ENCODE data around the gene SLC27A2. TPM values are rescaled to one million over a fixed set of nuclear protein-coding genes. Genes with fewer than 3 reads are reported as not detected.
"Not testable (repeated sequence)": the region's sequence is repeated elsewhere in the genome, so short reads cannot be mapped to it uniquely, and the experiment has no call there.

SLC27A2 gene
- 1 to 10 TPM in 4 of 8 experiments, under 1 TPM in 2, not detected in 2; 0.20 to 3.6 (median 1.6) TPM for total RNA-seq

DNA sequence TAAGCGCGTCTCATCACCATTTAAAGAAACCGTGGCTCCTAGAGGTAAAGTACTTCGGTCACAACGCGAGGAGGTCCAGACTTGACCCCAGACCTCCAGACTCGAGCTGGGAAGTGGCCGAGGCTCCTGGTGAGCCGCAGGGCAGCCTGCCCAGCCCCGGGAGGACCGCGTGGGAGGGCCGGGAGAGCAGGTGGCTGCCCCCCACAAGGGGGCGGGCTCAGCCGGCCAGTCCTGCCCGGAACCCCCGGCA, at the start of gene SLC27A2:
Gene SLC27A2 (plus strand): TSS at position 228 of the 250 bp plus-strand sequence. CDS start 232 bp downstream, outside the sequence.
- 0 to 20% (median 5%) methylated on average over 1 to 8 of the region's 17 CpGs; no CpG with 5 or more reads in 7 of the 10 experiments for WGBS, 10 experiments
- Histone ChIP-seq H3K4me1 (replicated peaks in 1 of 2) (peaks cover 0 to 8% of the 10 kb centered on the region in 2 donors), H3K4me3 (peak within 1 kb of the TSS; percentile 41 to 51 (median 49)), H3K27ac (no peak within 1 kb of the TSS)
- peak; percentile 73 to 91 (median 87) for ATAC-seq (replicated peaks in 6 of 8)
- in situ Hi-C loops (cut with MboI; ENCODE audit: low pct_unique_long_range_greater_than_20kb in 2 of 9, low sequenced_read_pairs in 9 of 9, unreplicated experiment in 9 of 9), result no loop called here

DNA sequence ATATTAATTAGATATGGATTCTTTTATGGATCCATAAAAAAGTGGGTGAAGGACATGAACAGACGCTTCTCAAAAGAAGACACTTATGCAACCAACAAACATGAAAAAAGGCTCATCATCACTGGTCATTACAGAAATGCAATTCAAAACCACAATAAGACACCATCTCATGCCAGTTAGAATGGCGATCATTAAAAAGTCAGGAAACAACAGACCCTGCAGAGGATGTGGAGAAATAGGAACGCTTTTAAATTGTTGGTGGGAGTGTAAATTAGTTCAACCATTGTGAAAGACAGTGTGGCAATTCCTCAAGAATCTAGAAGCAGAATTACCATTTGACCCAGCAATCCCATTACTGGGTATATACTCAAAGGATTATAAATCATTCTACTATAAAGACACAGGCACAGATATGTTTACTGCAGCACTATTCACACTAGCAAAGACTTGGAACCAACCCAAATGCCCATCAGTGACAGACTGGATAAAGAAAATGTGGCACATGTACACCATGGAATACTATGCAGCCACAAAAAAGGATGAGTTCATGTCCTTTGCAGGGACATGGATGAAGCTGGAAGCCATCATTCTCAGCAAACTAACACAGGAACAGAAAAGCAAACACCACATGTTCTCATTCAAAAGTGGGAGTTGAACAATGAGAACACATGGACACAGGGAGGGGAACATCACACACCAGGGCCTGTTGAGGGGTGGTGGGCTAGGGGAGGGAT, 49.6 kb upstream of the SLC27A2 start:
- not testable (repeated sequence) for H3K4me1 ChIP-seq (replicated peaks in 1 of 2); H3K27ac ChIP-seq; H3K4me3 ChIP-seq; ATAC-seq (replicated peaks in 6 of 8)
- in situ Hi-C loops (cut with MboI; ENCODE audit: low pct_unique_long_range_greater_than_20kb in 2 of 9, low sequenced_read_pairs in 9 of 9, unreplicated experiment in 9 of 9), result loop anchor here in 5 of 9 experiments (25.0 kb wide), 3 partner anchors 895 to 1770 kb away; no protein-coding TSS in a partner anchor
- WGBS, 10 experiments, result 45 to 100% (median 86%) methylated on average over 1 to 3 of the region's 3 CpGs; no CpG with 5 or more reads in 1 of the 10 experiments

DNA sequence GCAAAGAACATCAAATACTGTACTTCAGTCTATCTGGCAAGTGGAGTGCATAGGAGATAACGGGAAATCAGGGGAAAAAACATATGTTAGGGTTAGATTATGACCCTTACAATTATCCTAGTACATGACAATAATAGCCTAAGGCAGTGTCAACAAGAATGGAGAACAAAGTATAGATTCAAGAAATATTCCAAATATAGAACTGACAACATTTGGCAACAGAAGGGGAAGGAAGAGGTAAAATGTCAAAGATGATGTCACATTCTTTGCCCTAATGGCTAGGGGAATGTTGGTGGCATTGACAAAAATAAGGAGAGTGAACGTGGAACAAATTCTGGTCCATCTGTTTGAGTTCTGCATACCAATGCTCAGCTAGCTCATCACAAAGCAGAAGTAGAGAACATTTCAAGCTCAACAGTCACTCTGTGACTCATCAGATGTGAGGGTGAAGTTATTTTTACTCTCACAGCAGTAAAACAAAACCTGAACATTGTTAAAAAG, 47.4 kb upstream of the SLC27A2 start:
- peak in 2 of 8 experiments; percentile 36 to 43 for ATAC-seq (replicated peaks in 6 of 8)
- in situ Hi-C loops (cut with MboI; ENCODE audit: low pct_unique_long_range_greater_than_20kb in 2 of 9, low sequenced_read_pairs in 9 of 9, unreplicated experiment in 9 of 9), result loop anchor here in 5 of 9 experiments (25.0 kb wide), 3 partner anchors 897 to 1772 kb away; no protein-coding TSS in a partner anchor
- peaks cover 7 to 9% of the 10 kb centered on the region in 2 donors for H3K4me1 ChIP-seq (replicated peaks in 1 of 2)
- 0 to 83% (median 43%) methylated on average over 1 to 2 of the region's 2 CpGs; no CpG with 5 or more reads in 1 of the 10 experiments for WGBS, 10 experiments
- no peak overlapping the region for H3K27ac ChIP-seq
- no peak overlapping the region for H3K4me3 ChIP-seq

DNA sequence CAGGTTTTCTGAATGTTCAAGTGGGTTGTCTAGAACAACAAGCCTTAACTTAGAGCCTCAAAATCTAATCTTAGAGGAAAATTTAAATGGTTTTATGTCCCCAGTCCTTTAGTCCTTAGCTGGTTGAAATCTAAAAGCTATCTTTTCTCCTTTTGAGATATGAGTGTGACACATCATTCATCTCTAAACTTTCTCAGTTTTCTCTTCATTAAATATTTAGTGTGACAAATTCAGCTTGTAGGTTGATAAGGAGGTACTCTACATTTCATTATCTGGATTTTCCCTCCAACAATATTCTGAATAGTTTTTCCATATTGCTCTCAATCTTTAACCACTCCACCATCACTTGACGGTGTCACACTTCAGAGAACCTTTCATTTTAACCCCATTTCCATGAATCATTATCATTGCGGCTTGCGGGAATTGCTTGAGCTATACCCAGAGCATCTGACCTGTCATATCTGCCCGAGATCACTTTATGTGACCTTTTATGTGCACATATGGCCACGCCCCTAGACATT, 46.9 kb upstream of the SLC27A2 start:
- WGBS, 10 experiments, result 24 to 100% (median 74%) methylated on average over 1 to 5 of the region's 5 CpGs
- no peak overlapping the region for H3K27ac ChIP-seq
- in situ Hi-C loops (cut with MboI; ENCODE audit: low pct_unique_long_range_greater_than_20kb in 2 of 9, low sequenced_read_pairs in 9 of 9, unreplicated experiment in 9 of 9), result loop anchor here in 5 of 9 experiments (25.0 kb wide), 3 partner anchors 898 to 1773 kb away; no protein-coding TSS in a partner anchor
- peaks cover 7 to 9% of the 10 kb centered on the region in 2 donors for H3K4me1 ChIP-seq (replicated peaks in 1 of 2)
- H3K4me3 ChIP-seq, result no peak overlapping the region
- peak in 1 of 8 experiments; percentile 2 for ATAC-seq (replicated peaks in 6 of 8)

DNA sequence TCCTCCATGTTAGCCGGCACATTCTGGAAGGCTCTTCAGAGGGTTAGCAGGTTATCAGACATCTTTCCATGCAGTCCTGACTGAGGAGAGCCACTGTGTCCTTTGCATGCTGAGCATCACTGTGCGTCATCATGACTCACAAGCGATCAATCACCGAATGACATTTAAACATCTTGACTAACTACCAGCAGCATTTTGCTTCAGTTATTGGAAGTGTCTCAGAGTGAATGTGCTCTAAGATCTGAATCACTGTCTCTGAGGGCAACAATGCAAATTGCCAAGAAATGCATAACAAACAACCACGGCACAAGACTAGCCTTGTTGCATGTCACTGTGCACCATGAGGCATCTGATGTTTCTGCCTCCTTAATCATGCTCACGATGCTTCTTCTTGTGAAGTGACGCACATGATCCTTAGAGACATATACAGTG, 44.6 kb upstream of the SLC27A2 start:
- in situ Hi-C loops (cut with MboI; ENCODE audit: low pct_unique_long_range_greater_than_20kb in 2 of 9, low sequenced_read_pairs in 9 of 9, unreplicated experiment in 9 of 9), result loop anchor here in 5 of 9 experiments (25.0 kb wide), 3 partner anchors 900 to 1775 kb away; no protein-coding TSS in a partner anchor
- Histone ChIP-seq H3K27ac (peak overlapping the region in 1 of 2 donors; percentile 29), H3K4me3 (no peak overlapping the region), H3K4me1 (replicated peaks in 1 of 2) (peaks cover 7 to 9% of the 10 kb centered on the region in 2 donors)
- WGBS, 10 experiments, result 0 to 84% (median 48%) methylated on average over 1 to 6 of the region's 7 CpGs; no CpG with 5 or more reads in 1 of the 10 experiments
- peak; percentile 89 to 96 (median 96) for ATAC-seq (replicated peaks in 6 of 8)

DNA sequence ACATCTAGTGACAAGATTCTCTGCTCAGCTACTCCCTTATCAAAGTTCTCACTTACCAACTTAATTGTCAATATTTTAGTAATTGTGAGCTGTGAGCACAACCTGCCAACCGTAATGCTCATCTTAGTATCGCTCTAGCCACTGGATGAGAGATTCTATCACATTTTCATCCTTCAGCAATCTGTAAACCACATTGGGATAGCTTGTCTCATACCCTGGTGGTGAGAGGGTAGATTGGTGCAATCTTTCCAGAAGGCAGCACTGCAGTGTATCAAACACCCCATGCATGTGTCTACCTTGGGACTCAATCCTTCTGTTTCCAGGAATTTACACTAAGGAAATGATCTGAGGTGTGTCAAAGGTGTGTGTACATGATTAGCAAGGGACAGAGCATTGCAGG, 44.1 kb upstream of the SLC27A2 start:
- H3K27ac ChIP-seq, result no peak overlapping the region
- WGBS, 10 experiments, result 100% methylated on average over 1 of the region's 2 CpGs; no CpG with 5 or more reads in 8 of the 10 experiments
- ATAC-seq (replicated peaks in 6 of 8), result no peak
- H3K4me3 ChIP-seq, result no peak overlapping the region
- peaks cover 7 to 9% of the 10 kb centered on the region in 2 donors for H3K4me1 ChIP-seq (replicated peaks in 1 of 2)
- in situ Hi-C loops (cut with MboI; ENCODE audit: low pct_unique_long_range_greater_than_20kb in 2 of 9, low sequenced_read_pairs in 9 of 9, unreplicated experiment in 9 of 9), result loop anchor here in 5 of 9 experiments (25.0 kb wide), 3 partner anchors 901 to 1776 kb away; no protein-coding TSS in a partner anchor

DNA sequence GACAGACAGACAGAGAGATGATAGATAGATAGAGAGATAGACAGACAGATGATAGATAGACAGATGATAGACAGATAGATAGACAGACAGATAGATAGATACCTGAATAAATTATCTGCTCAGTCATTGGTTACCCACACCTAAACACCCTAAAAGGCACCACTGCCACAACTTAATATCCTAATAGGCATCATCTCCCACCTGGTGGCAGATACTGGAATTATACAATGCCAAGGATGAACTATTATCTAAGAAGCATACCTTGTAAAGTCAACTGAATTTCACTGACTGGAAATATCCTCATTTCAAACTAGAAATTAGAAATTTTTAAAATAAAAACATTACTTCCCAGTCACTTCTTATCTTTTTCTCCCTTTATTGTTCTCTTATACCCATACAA, 43.6 kb upstream of the SLC27A2 start:
- H3K27ac ChIP-seq, result no peak overlapping the region
- H3K4me1 ChIP-seq (replicated peaks in 1 of 2), result peaks cover 7 to 9% of the 10 kb centered on the region in 2 donors
- no peak for ATAC-seq (replicated peaks in 6 of 8)
- H3K4me3 ChIP-seq, result no peak overlapping the region
- in situ Hi-C loops (cut with MboI; ENCODE audit: low pct_unique_long_range_greater_than_20kb in 2 of 9, low sequenced_read_pairs in 9 of 9, unreplicated experiment in 9 of 9), result loop anchor here in 5 of 9 experiments (25.0 kb wide), 3 partner anchors 901 to 1776 kb away; no protein-coding TSS in a partner anchor

DNA sequence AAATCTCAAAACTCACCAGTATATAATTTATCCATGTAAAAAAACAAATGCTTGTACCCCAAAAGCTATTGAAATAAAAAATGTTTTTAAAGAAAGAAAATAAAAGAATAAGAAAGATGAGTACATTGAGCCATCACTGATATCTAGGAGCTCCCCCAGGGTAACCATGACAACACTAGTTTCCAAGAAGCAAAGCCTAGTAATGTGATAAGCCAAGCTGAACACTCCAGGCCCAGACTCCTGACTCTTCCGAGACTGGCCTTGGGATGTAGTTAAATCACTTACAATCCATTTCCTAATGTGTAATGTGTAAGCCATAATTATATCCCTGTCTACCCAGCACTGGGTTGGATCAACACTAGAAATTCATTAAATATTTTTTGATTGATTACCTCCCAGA, 41.9 kb upstream of the SLC27A2 start:
- Histone ChIP-seq H3K4me3 (no peak overlapping the region), H3K27ac (no peak overlapping the region), H3K4me1 (replicated peaks in 1 of 2) (peaks cover 7 to 9% of the 10 kb centered on the region in 2 donors)
- in situ Hi-C loops (cut with MboI; ENCODE audit: low pct_unique_long_range_greater_than_20kb in 2 of 9, low sequenced_read_pairs in 9 of 9, unreplicated experiment in 9 of 9), result loop anchor here in 6 of 9 experiments (10.0 to 25.0 kb wide), 4 partner anchors 265 to 1778 kb away; no protein-coding TSS in a partner anchor
- 0 to 60% (median 0%) methylated on average over 1 of the region's 1 CpG; no CpG with 5 or more reads in 3 of the 10 experiments for WGBS, 10 experiments
- ATAC-seq (replicated peaks in 6 of 8), result peak in 1 of 8 experiments; percentile 7

DNA sequence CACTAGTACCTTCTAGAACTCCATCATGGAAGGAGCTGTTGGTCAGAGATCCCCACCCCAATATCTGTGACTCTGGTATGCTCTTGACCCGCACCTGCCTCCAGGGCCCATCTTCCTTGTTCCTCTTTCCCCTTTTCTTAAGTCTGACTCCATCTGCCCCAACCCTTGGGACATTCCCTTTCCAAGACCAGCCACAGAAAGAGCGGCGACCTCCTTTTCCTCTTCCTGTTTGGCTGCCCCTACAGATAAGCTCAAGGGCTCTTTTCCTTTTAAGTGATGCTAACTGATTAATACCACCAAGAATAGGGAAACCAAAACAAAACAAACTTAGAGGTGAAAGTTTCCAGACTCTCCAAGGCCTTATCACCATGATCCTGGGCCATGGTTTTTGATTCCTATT, 41.0 kb upstream of the SLC27A2 start:
- no peak overlapping the region for H3K27ac ChIP-seq
- 88 to 100% (median 90%) methylated on average over 1 to 2 of the region's 3 CpGs; no CpG with 5 or more reads in 5 of the 10 experiments for WGBS, 10 experiments
- in situ Hi-C loops (cut with MboI; ENCODE audit: low pct_unique_long_range_greater_than_20kb in 2 of 9, low sequenced_read_pairs in 9 of 9, unreplicated experiment in 9 of 9), result loop anchor here in 6 of 9 experiments (10.0 to 25.0 kb wide), 4 partner anchors 266 to 1779 kb away; no protein-coding TSS in a partner anchor

DNA sequence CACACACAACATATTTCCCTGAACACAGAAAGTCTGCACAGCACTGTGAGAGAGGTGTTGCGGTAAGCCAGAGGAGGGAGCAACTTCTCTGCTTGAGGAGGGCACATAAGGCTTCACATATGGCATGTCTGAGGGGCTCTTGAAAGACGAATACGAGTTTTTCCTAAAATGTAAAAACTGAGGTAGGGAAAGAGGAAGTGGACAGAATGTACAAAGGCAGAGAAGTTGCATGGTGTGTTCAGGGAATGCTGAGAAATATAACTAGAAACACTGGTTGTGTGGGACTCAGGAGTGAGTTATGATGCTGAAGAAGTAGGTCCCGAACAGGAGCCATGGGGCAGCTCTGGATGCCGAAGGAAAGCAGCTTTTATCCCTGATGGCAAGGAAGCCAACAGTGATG, 40.1 kb upstream of the SLC27A2 start:
- no peak overlapping the region for H3K4me3 ChIP-seq
- in situ Hi-C loops (cut with MboI; ENCODE audit: low pct_unique_long_range_greater_than_20kb in 2 of 9, low sequenced_read_pairs in 9 of 9, unreplicated experiment in 9 of 9), result loop anchor here in 6 of 9 experiments (10.0 to 25.0 kb wide), 4 partner anchors 267 to 1780 kb away; no protein-coding TSS in a partner anchor
- ATAC-seq (replicated peaks in 6 of 8), result no peak
- no peak overlapping the region for H3K27ac ChIP-seq
- H3K4me1 ChIP-seq (replicated peaks in 1 of 2), result peaks cover 7 to 9% of the 10 kb centered on the region in 2 donors
- 60 to 100% (median 74%) methylated on average over 1 to 4 of the region's 5 CpGs; no CpG with 5 or more reads in 1 of the 10 experiments for WGBS, 10 experiments

More for the DNA sequence above, 41.0 kb upstream of the SLC27A2 start:
- ATAC-seq (replicated peaks in 6 of 8), result no peak
- H3K4me1 ChIP-seq (replicated peaks in 1 of 2), result peaks cover 7 to 9% of the 10 kb centered on the region in 2 donors
- no peak overlapping the region for H3K4me3 ChIP-seq

DNA sequence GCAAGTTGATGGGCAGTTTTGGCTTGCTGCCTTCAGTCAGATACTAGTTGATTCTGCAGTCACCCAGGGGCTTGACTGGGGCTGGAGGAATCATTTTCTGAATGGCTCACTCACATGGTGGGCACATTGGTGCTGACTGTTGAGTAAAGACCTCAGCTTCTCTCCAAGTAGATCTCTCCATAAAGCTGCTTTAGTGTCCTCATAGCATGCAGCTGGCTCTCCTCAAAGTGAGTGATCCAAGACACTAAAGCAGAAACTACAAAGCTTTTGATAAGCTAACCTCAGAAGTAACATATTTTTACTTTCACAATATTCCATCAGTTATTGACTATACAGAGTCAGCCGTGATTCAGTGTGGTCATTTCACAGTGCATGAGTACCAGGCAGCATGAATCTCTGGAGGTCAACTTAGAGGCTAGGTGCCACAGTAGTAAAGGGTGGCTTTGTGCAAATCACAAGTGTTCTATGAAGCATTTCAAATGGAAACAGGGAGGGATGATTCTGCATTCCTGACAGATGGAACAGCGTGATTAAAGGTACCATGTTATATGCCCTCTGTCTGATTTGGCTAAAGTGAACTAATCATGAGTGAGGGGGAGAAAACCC, 38.6 kb upstream of the SLC27A2 start:
- in situ Hi-C loops (cut with MboI; ENCODE audit: low pct_unique_long_range_greater_than_20kb in 2 of 9, low sequenced_read_pairs in 9 of 9, unreplicated experiment in 9 of 9), result loop anchor here in 6 of 9 experiments (10.0 to 25.0 kb wide), 4 partner anchors 269 to 1781 kb away; no protein-coding TSS in a partner anchor
- no peak for ATAC-seq (replicated peaks in 6 of 8)
- no peaks in the 10 kb centered on the region for H3K4me1 ChIP-seq (replicated peaks in 1 of 2)
- WGBS, 10 experiments, result 70 to 100% (median 94%) methylated on average over 1 to 2 of the region's 2 CpGs; no CpG with 5 or more reads in 4 of the 10 experiments
- no peak overlapping the region for H3K27ac ChIP-seq
- no peak overlapping the region for H3K4me3 ChIP-seq

DNA sequence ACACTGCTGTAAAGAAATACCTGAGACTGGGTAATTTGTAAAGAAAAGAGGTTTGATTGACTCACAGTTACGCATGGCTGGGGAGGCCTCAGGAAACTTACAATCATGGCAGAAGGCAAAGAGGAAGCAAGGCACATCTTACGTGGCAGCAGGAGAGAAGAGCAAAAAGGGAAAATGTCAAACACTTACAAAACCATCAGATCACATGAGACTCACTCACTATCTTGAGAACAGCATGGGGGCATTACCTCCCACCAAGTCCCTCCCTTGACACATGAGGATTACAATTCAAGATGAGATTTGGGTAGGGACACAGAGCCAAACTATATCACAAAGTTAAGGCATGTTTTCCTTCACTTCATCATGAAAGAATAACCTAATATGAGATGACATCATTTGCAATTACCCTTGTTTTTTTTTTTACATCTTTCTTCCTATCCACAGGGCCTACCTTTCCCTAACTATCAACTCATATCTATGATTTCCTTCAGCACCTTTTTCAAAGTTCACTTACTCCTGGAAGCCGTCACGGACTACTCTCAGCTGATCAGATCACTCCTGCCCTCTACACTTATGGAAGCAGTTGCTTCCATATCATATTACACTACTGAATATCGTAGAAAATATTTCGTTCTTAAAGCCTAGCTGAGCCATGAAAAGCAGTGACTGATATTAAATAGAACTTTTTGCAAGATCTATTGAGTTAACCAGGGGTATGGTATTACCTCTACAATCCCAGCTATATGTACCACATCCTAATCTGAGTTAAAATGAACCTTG, 37.5 kb upstream of the SLC27A2 start:
- 56 to 100% (median 73%) methylated on average over 2 to 6 of the region's 6 CpGs for WGBS, 10 experiments
- no peak overlapping the region for H3K27ac ChIP-seq
- in situ Hi-C loops (cut with MboI; ENCODE audit: low pct_unique_long_range_greater_than_20kb in 2 of 9, low sequenced_read_pairs in 9 of 9, unreplicated experiment in 9 of 9), result loop anchor here in 6 of 9 experiments (10.0 to 25.0 kb wide), 4 partner anchors 270 to 1782 kb away; no protein-coding TSS in a partner anchor
- no peak for ATAC-seq (replicated peaks in 6 of 8)
- H3K4me3 ChIP-seq, result no peak overlapping the region
- H3K4me1 ChIP-seq (replicated peaks in 1 of 2), result no peaks in the 10 kb centered on the region
